Thyroid gland (tissue), 4 donors: ENCODE measurements around the gene CCDC184. TPM values are rescaled to one million over a fixed set of nuclear protein-coding genes. Genes with fewer than 3 reads are reported as not detected.

Source experiments
- DNase-seq, 2 donors: peaks; one replicate each; pipeline ENCODE4 v3.0.0-alpha.2; 2019
- H3K27ac ChIP-seq, 3 donors: fragments of 200-600 bp; sonication (generic); 1 replicate in 2 of 3; 2 replicates in 1 of 3; pipeline ENCODE4 v1.5.1; 2016 to 2019; ENCODE audit warnings: mild to moderate bottlenecking in 1 of 3, moderate library complexity in 1 of 3
- H3K27me3 ChIP-seq: fragments of 200-600 bp; sonication (generic); one replicate; pipeline ENCODE4 v1.5.1; 2019
- H3K36me3 ChIP-seq, 2 donors: fragments of 200-600 bp; sonication (generic); one replicate each; pipeline ENCODE4 v1.5.1; 2016 to 2019
- H3K4me1 ChIP-seq, 2 donors: fragments of 200-600 bp; sonication (generic); one replicate each; pipeline ENCODE4 v1.5.1; 2017 to 2019
- H3K4me3 ChIP-seq, 3 donors: fragments of 200-600 bp; sonication (generic); replicated peaks in 1 of 3; 1 replicate in 2 of 3; 2 replicates in 1 of 3; pipeline ENCODE4 v1.5.1; 2016; ENCODE audit warnings: mild to moderate bottlenecking in 1 of 3
- H3K9me3 ChIP-seq: fragments of 200-600 bp; sonication (generic); one replicate; pipeline ENCODE4 v1.5.1; 2017
- CTCF ChIP-seq, 6 experiments: fragments of 200-600 bp in 3 of 6; fragments of 450-650 bp in 3 of 6; sonication (generic) in 3 of 6; IDR thresholded peaks; one replicate each; pipeline ENCODE4 v1.5.1; 2016 to 2019; ENCODE audit warnings: antibody characterized with exemption in 6 of 6, mild to moderate bottlenecking in 2 of 6, inconsistent platforms in 1 of 6, moderate library complexity in 1 of 6
- POLR2A ChIP-seq, 2 donors: fragments of 450-650 bp; IDR thresholded peaks; one replicate each; pipeline ENCODE4 v1.6.1; 2017; ENCODE audit warnings: antibody characterized with exemption in 2 of 2, mild to moderate bottlenecking in 2 of 2, moderate library complexity in 1 of 2
- WGBS, 2 donors: methylation state at CpG; one replicate each; pipeline ENCODE4 v1.1.5; 2017; 5-methylcytosine and 5-hydroxymethylcytosine counted together
- intact Hi-C: fragments of 100-400 bp; cut with DNase I; formaldehyde crosslinking; loops from one replicate; pipeline ENCODE4 v1.15.1; 2023
- total RNA-seq, 4 donors: library from RNA; depleted of rRNA; stranded (reverse); fragments of >200 nt; gene quantifications; one replicate each; pipeline ENCODE4 v1.2.3, GENCODE V29; 2016

The CCDC184 gene
- total RNA-seq, 4 donors from 2014 or later, result 0.44 to 0.54 TPM; not detected in 2

- no peaks in the 10 kb centered on the region for H3K27me3 ChIP-seq
- intact Hi-C loops, result no loop called here
Observed at GRCh38 chr12:48191096-48191495, 7.7 kb downstream of the CCDC184 start.

GRCh38 chr12:48192861-48193260, 9.4 kb downstream of the CCDC184 start:
- peaks cover 4 to 6% of the 10 kb centered on the region in 2 donors for H3K4me1 ChIP-seq
- intact Hi-C loops, result no loop called here
- H3K4me3 ChIP-seq, result no peak overlapping the region
- no peaks in the 10 kb centered on the region for H3K27me3 ChIP-seq
- H3K27ac ChIP-seq, result no peak overlapping the region
- no peak for DNase-seq
- 85 to 100% methylated on average over 1 of the region's 1 CpG for WGBS, 2 donors
- no peak for TF ChIP-seq POLR2A (IDR thresholded peaks at IDR 0.05)
- no peak for TF ChIP-seq CTCF (IDR thresholded peaks at IDR 0.05)
- H3K9me3 ChIP-seq, result no peaks in the 10 kb centered on the region
- no peaks in the 10 kb centered on the region for H3K36me3 ChIP-seq

More at GRCh38 chr12:48191096-48191495, 7.7 kb downstream of the CCDC184 start:
- DNase-seq, result no peak
- H3K4me3 ChIP-seq, result no peak overlapping the region
- no peaks in the 10 kb centered on the region for H3K36me3 ChIP-seq
- no peak overlapping the region for H3K27ac ChIP-seq
- H3K4me1 ChIP-seq, result no peaks in the 10 kb centered on the region
- H3K9me3 ChIP-seq, result no peaks in the 10 kb centered on the region
- no peak for TF ChIP-seq POLR2A (IDR thresholded peaks at IDR 0.05)
- no peak for TF ChIP-seq CTCF (IDR thresholded peaks at IDR 0.05)

- TF ChIP-seq POLR2A (IDR thresholded peaks at IDR 0.05) (no peak), CTCF (IDR thresholded peaks at IDR 0.05) (no peak)
- WGBS, 2 donors, result 38 to 54% methylated on average over 2 of the region's 2 CpGs
- Histone ChIP-seq H3K27me3 (no peaks in the 10 kb centered on the region), H3K36me3 (no peaks in the 10 kb centered on the region), H3K4me1 (peaks cover 6 to 9% of the 10 kb centered on the region in 2 donors), H3K4me3 (no peak overlapping the region), H3K9me3 (no peaks in the 10 kb centered on the region), H3K27ac (no peak overlapping the region)
- no peak for DNase-seq
- intact Hi-C loops, result no loop called here
Observed at GRCh38 chr12:48193623-48194022, 10.2 kb downstream of the CCDC184 start.

- WGBS, 2 donors, result 71 to 79% methylated on average over 1 of the region's 1 CpG
- Histone ChIP-seq H3K27ac (no peak overlapping the region), H3K4me3 (no peak overlapping the region), H3K36me3 (no peaks in the 10 kb centered on the region), H3K4me1 (peaks cover 11 to 18% of the 10 kb centered on the region in 2 donors), H3K27me3 (no peaks in the 10 kb centered on the region), H3K9me3 (no peaks in the 10 kb centered on the region)
- intact Hi-C loops, result no loop called here
- no peak for DNase-seq
- TF ChIP-seq CTCF (IDR thresholded peaks at IDR 0.05) (no peak), POLR2A (IDR thresholded peaks at IDR 0.05) (no peak)
Observed at GRCh38 chr12:48194799-48195201, 11.4 kb downstream of the CCDC184 start.

GRCh38 chr12:48197549-48197970, 14.1 kb downstream of the CCDC184 start:
- 1% methylated on average over 10 of the region's 10 CpGs for WGBS, 2 donors
- intact Hi-C loops, result no loop called here
- TF ChIP-seq CTCF (IDR thresholded peaks at IDR 0.05) (peak in 5 of 6 experiments; percentile 18 to 61 (median 54)), POLR2A (IDR thresholded peaks at IDR 0.05) (no peak)
- Histone ChIP-seq H3K36me3 (no peaks in the 10 kb centered on the region), H3K27me3 (no peaks in the 10 kb centered on the region), H3K4me1 (peaks cover 11 to 26% of the 10 kb centered on the region in 2 donors), H3K27ac (peak overlapping the region; percentile 94 to 99 (median 96)), H3K9me3 (no peaks in the 10 kb centered on the region), H3K4me3 (peak overlapping the region; percentile 58 to 85 (median 77))
- peak in 1 of 2 donors; percentile 21 for DNase-seq
